Karpas-422 (cell line): Measurements from ENCODE around the gene AP4B1. TPM values are rescaled to one million over a fixed set of nuclear protein-coding genes. Genes with fewer than 3 reads are reported as not detected.
A peak's percentile ranks its signal among the peaks of the same experiment; 100 is the strongest.

Source experiments
- DNase-seq: peaks from one replicate; pipeline ENCODE4 v3.0.0-alpha.2; 2015
- H2AFZ ChIP-seq: fragments of 200-600 bp; sonication (generic); 2 replicates; pipeline ENCODE4 v1.6.1; 2014; ENCODE audit warnings: antibody characterized with exemption, low read length, mixed read lengths
- H3K27ac ChIP-seq: fragments of 200-600 bp; sonication (generic); 2 replicates; pipeline ENCODE4 v1.5.1; 2014; ENCODE audit warnings: mild to moderate bottlenecking, low read length, moderate library complexity
- H3K27me3 ChIP-seq: fragments of 200-600 bp; sonication (generic); 2 replicates; pipeline ENCODE4 v1.6.1; 2014; ENCODE audit warnings: low read length, mixed read lengths
- H3K36me3 ChIP-seq: fragments of 200-600 bp; sonication (generic); 2 replicates; pipeline ENCODE4 v1.6.1; 2014; ENCODE audit warnings: low read length, mixed read lengths; ENCODE audit not compliant: insufficient read depth
- H3K4me1 ChIP-seq: fragments of 200-600 bp; sonication (generic); 2 replicates; pipeline ENCODE4 v1.6.1; 2014; ENCODE audit warnings: mild to moderate bottlenecking, low read length, mixed read lengths
- H3K4me2 ChIP-seq: fragments of 200-600 bp; sonication (generic); 2 replicates; pipeline ENCODE4 v1.6.1; 2014; ENCODE audit warnings: low read length, low read depth, mild to moderate bottlenecking; ENCODE audit not compliant: poor library complexity, severe bottlenecking
- H3K4me3 ChIP-seq: fragments of 200-600 bp; sonication (generic); 2 replicates; pipeline ENCODE4 v1.5.1; 2014; ENCODE audit warnings: mild to moderate bottlenecking, antibody characterized with exemption, low read length, mixed read lengths
- H3K79me2 ChIP-seq: fragments of 200-600 bp; sonication (generic); 2 replicates; pipeline ENCODE4 v1.6.1; 2014; ENCODE audit warnings: mild to moderate bottlenecking, low read length, mixed read lengths
- H3K9ac ChIP-seq: fragments of 200-600 bp; sonication (generic); 2 replicates; pipeline ENCODE4 v1.6.0; 2014; ENCODE audit warnings: low read length
- H3K9me2 ChIP-seq: fragments of 200-600 bp; sonication (generic), shearing (Covaris generic); replicated peaks from 2 replicates; pipeline ENCODE4 v1.6.0; 2014; ENCODE audit warnings: mild to moderate bottlenecking, low read length, moderate library complexity; ENCODE audit not compliant: insufficient read depth
- H3K9me3 ChIP-seq: fragments of 300-700, 200-600 bp; sonication (generic); 2 replicates; pipeline ENCODE4 v1.6.1; 2014; ENCODE audit warnings: low read length, mixed read lengths
- H4K20me1 ChIP-seq: fragments of 200-600 bp; sonication (generic); 2 replicates; pipeline ENCODE4 v1.6.1; 2014; ENCODE audit warnings: mild to moderate bottlenecking, antibody characterized with exemption, low read length, low read depth; ENCODE audit not compliant: insufficient read depth
- total RNA-seq: library from RNA; depleted of rRNA; stranded (reverse); fragments of >200 nt; shearing (Covaris generic); gene quantifications from 2 replicates; pipeline ENCODE4 v1.2.3, GENCODE V29; 2014; ENCODE audit warnings: low replicate concordance

Gene AP4B1
- total RNA-seq, 1 experiment from 2014 or later, result 35.3 TPM

- Histone ChIP-seq H3K4me1 (no peaks in the 10 kb centered on the region; the same call in 1 of the 2 replicates), H3K36me3 (peaks cover 23% of the 10 kb centered on the region), H4K20me1 (no peaks in the 10 kb centered on the region), H3K9me2 (no peaks in the 10 kb centered on the region), H3K27ac (no peak overlapping the region), H3K4me3 (no peak overlapping the region), H3K79me2 (no peaks in the 10 kb centered on the region), H3K4me2 (no peak overlapping the region), H3K27me3 (no peaks in the 10 kb centered on the region), H2AFZ (no peak overlapping the region), H3K9ac (no peak overlapping the region), H3K9me3 (no peaks in the 10 kb centered on the region)
- no peak for DNase-seq
Observed at GRCh38 chr1:113913887-113914664, 9.5 kb upstream of the AP4B1 start.

GRCh38 chr1:113913312-113913668 lies 8.7 kb upstream of the AP4B1 start:
- Histone ChIP-seq H3K79me2 (no peaks in the 10 kb centered on the region), H2AFZ (no peak overlapping the region), H3K27ac (no peak overlapping the region), H4K20me1 (no peaks in the 10 kb centered on the region), H3K9me2 (no peaks in the 10 kb centered on the region), H3K36me3 (peaks cover 24% of the 10 kb centered on the region), H3K4me1 (no peaks in the 10 kb centered on the region), H3K9me3 (no peaks in the 10 kb centered on the region), H3K4me3 (no peak overlapping the region), H3K9ac (no peak overlapping the region), H3K4me2 (no peak overlapping the region), H3K27me3 (no peaks in the 10 kb centered on the region)
- no peak for DNase-seq

GRCh38 chr1:113912594-113913311 lies 8.2 kb upstream of the AP4B1 start:
- H3K79me2 ChIP-seq, result no peaks in the 10 kb centered on the region
- no peak for DNase-seq
- no peaks in the 10 kb centered on the region for H4K20me1 ChIP-seq
- no peaks in the 10 kb centered on the region for H3K27me3 ChIP-seq
- H3K4me3 ChIP-seq, result no peak overlapping the region
- peaks cover 28% of the 10 kb centered on the region for H3K36me3 ChIP-seq
- H3K9ac ChIP-seq, result no peak overlapping the region
- no peaks in the 10 kb centered on the region for H3K9me3 ChIP-seq
- no peak overlapping the region for H3K27ac ChIP-seq
- H2AFZ ChIP-seq, result no peak overlapping the region
- H3K4me1 ChIP-seq, result no peaks in the 10 kb centered on the region
- no peak overlapping the region for H3K4me2 ChIP-seq
- H3K9me2 ChIP-seq, result no peaks in the 10 kb centered on the region

GRCh38 chr1:113905435-113905861 lies 849 bp upstream of the AP4B1 start:
- Histone ChIP-seq H3K9ac (peak overlapping the region; percentile 91), H3K9me2 (no peaks in the 10 kb centered on the region), H3K27ac (peak overlapping the region; percentile 57), H3K4me3 (peak overlapping the region; percentile 75), H3K27me3 (no peaks in the 10 kb centered on the region), H3K79me2 (peaks cover 50% of the 10 kb centered on the region), H3K4me2 (peak overlapping the region; percentile 73), H2AFZ (peak overlapping the region; percentile 92), H3K36me3 (peaks cover 33% of the 10 kb centered on the region), H3K9me3 (no peaks in the 10 kb centered on the region), H4K20me1 (no peaks in the 10 kb centered on the region), H3K4me1 (peaks cover 21% of the 10 kb centered on the region)
- DNase-seq, result peak; percentile 78

GRCh38 chr1:113904293-113904673 lies 316 bp downstream of the AP4B1 start:
- Histone ChIP-seq H3K4me3 (peak overlapping the region; percentile 76), H2AFZ (peak overlapping the region; percentile 38), H3K36me3 (peaks cover 35% of the 10 kb centered on the region), H3K9ac (peak overlapping the region; percentile 74), H3K79me2 (peaks cover 53% of the 10 kb centered on the region), H3K4me2 (peak overlapping the region; percentile 78), H3K4me1 (peaks cover 21% of the 10 kb centered on the region), H3K27me3 (no peaks in the 10 kb centered on the region), H3K9me2 (no peaks in the 10 kb centered on the region), H3K9me3 (no peaks in the 10 kb centered on the region), H3K27ac (peak overlapping the region; percentile 68), H4K20me1 (no peaks in the 10 kb centered on the region)
- DNase-seq, result no peak

GRCh38 chr1:113903501-113904292 lies 902 bp downstream of the AP4B1 start:
- peak overlapping the region; percentile 76 for H3K4me3 ChIP-seq
- peak overlapping the region; percentile 38; the same call in 1 of the 2 replicates for H2AFZ ChIP-seq
- H3K36me3 ChIP-seq, result peaks cover 38% of the 10 kb centered on the region
- peak overlapping the region; percentile 68 for H3K27ac ChIP-seq
- H3K27me3 ChIP-seq, result no peaks in the 10 kb centered on the region
- peaks cover 21% of the 10 kb centered on the region for H3K4me1 ChIP-seq
- no peaks in the 10 kb centered on the region for H4K20me1 ChIP-seq
- no peaks in the 10 kb centered on the region for H3K9me3 ChIP-seq
- H3K9ac ChIP-seq, result peak overlapping the region; percentile 74
- H3K4me2 ChIP-seq, result peak overlapping the region; percentile 78
- H3K79me2 ChIP-seq, result peaks cover 53% of the 10 kb centered on the region
- no peaks in the 10 kb centered on the region for H3K9me2 ChIP-seq
- DNase-seq, result peak; percentile 74

- no peaks in the 10 kb centered on the region for H3K27me3 ChIP-seq
- no peak overlapping the region for H3K9ac ChIP-seq
- no peak overlapping the region for H3K27ac ChIP-seq
- peaks cover 53% of the 10 kb centered on the region for H3K36me3 ChIP-seq
- peaks cover 51% of the 10 kb centered on the region for H3K79me2 ChIP-seq
- H2AFZ ChIP-seq, result no peak overlapping the region
- H3K4me2 ChIP-seq, result no peak overlapping the region
- H3K4me1 ChIP-seq, result peaks cover 16% of the 10 kb centered on the region
- H3K9me2 ChIP-seq, result no peaks in the 10 kb centered on the region
- H3K9me3 ChIP-seq, result no peaks in the 10 kb centered on the region
- DNase-seq, result no peak
- no peaks in the 10 kb centered on the region for H4K20me1 ChIP-seq
- H3K4me3 ChIP-seq, result no peak overlapping the region
Observed at GRCh38 chr1:113901191-113901590, 3.4 kb downstream of the AP4B1 start.

- Histone ChIP-seq H3K4me3 (no peak overlapping the region), H3K27ac (no peak overlapping the region), H3K36me3 (peaks cover 68% of the 10 kb centered on the region)
Observed at GRCh38 chr1:113899111-113899510, 5.5 kb downstream of the AP4B1 start.

More at GRCh38 chr1:113899111-113899510, 5.5 kb downstream of the AP4B1 start:
- no peak for DNase-seq
- Histone ChIP-seq H4K20me1 (no peaks in the 10 kb centered on the region), H3K9me2 (no peaks in the 10 kb centered on the region), H3K4me2 (no peak overlapping the region), H3K4me1 (peaks cover 14% of the 10 kb centered on the region), H2AFZ (no peak overlapping the region), H3K9ac (no peak overlapping the region), H3K27me3 (no peaks in the 10 kb centered on the region), H3K79me2 (peaks cover 38% of the 10 kb centered on the region), H3K9me3 (no peaks in the 10 kb centered on the region)
